GM21737 (cell line): Measurements from ENCODE around the gene AXL.
"Not testable (repeated sequence)": the region's sequence is repeated elsewhere in the genome, so short reads cannot be mapped to it uniquely, and the experiment has no call there.

Experiments used
- ATAC-seq: cut with Tn5 transposase; IDR thresholded peaks from one replicate; pipeline ENCODE4 v1.9.1; 2021; ENCODE audit warnings: mild to moderate bottlenecking, moderate library complexity; ENCODE audit not compliant: unreplicated experiment

Gene AXL

GRCh38 chr19:41218615-41219507 is at the start of gene AXL:
Gene AXL, plus strand, starts transcription at chr19:41219223. Its CDS starts 170 bp downstream, at chr19:41219393.
- ATAC-seq: no peak

GRCh38 chr19:41172297-41173164 is 46.5 kb upstream of the AXL start:
- ATAC-seq: no peak

GRCh38 chr19:41174297-41174928 is 44.6 kb upstream of the AXL start:
- ATAC-seq: no peak

GRCh38 chr19:41175801-41176777 is 42.9 kb upstream of the AXL start:
- no peak for ATAC-seq

GRCh38 chr19:41180173-41180572 is 38.9 kb upstream of the AXL start:
- not testable (repeated sequence) for ATAC-seq

GRCh38 chr19:41186971-41187883 is 31.8 kb upstream of the AXL start:
- no peak for ATAC-seq

GRCh38 chr19:41187884-41188279 is 31.1 kb upstream of the AXL start:
- ATAC-seq: no peak

GRCh38 chr19:41189425-41190065 is 29.5 kb upstream of the AXL start:
- no peak for ATAC-seq

- no peak for ATAC-seq
These were observed 26.2 kb upstream of the AXL start, which contains the start of gene CYP2S1 for GRCh38 chr19:41192574-41193429. Gene CYP2S1, plus strand, starts transcription at chr19:41193219. Its CDS starts 46 bp downstream, at chr19:41193265.

GRCh38 chr19:41193430-41194156 is 25.4 kb upstream of the AXL start:
- no peak for ATAC-seq

GRCh38 chr19:41194157-41194552 is 24.9 kb upstream of the AXL start:
- no peak for ATAC-seq

GRCh38 chr19:41195675-41196497 is 23.1 kb upstream of the AXL start:
- no peak for ATAC-seq

GRCh38 chr19:41198559-41198958 is 20.5 kb upstream of the AXL start:
- ATAC-seq: no peak

GRCh38 chr19:41203371-41203770 is 15.7 kb upstream of the AXL start:
- ATAC-seq: no peak

GRCh38 chr19:41204338-41204737 is 14.7 kb upstream of the AXL start:
- ATAC-seq: not testable (repeated sequence)

- ATAC-seq: no peak
These were observed 13.0 kb upstream of the AXL start for GRCh38 chr19:41205995-41206394.
